Progenitor cell of endocrine pancreas (in vitro differentiated cells): ENCODE results near the gene TMEM205. TPM values are rescaled to one million over a fixed set of nuclear protein-coding genes. Genes with fewer than 3 reads are reported as not detected.

Experiments
- DNase-seq: peaks from one replicate; pipeline ENCODE4 v3.0.0; 2021; ENCODE audit warnings: low spot score; ENCODE audit not compliant: unreplicated experiment
- H3K27ac Mint-ChIP-seq: 2 replicates; pipeline ENCODE4 v1.8.0; 2021; ENCODE audit warnings: mild to moderate bottlenecking, moderate library complexity, mixed read lengths
- H3K27me3 Mint-ChIP-seq: 2 replicates; pipeline ENCODE4 v1.8.0; 2021; ENCODE audit warnings: mixed read lengths
- H3K36me3 Mint-ChIP-seq: 2 replicates; pipeline ENCODE4 v1.8.0; 2022; ENCODE audit warnings: mixed read lengths; ENCODE audit not compliant: insufficient read depth
- H3K4me1 Mint-ChIP-seq: 2 replicates; pipeline ENCODE4 v1.8.0; 2021; ENCODE audit warnings: low read depth, mixed read lengths
- H3K4me3 Mint-ChIP-seq: 2 replicates; pipeline ENCODE4 v1.8.0; 2021; ENCODE audit warnings: low read depth, mild to moderate bottlenecking, moderate library complexity, mixed read lengths
- H3K9me3 Mint-ChIP-seq: 2 replicates; pipeline ENCODE4 v1.8.0; 2021; ENCODE audit warnings: low read depth, mixed read lengths
- CTCF ChIP-seq: fragments of 200-600 bp; sonication (generic); IDR thresholded peaks from one replicate; pipeline ENCODE4 v1.5.0; 2021; ENCODE audit warnings: antibody characterized with exemption, mild to moderate bottlenecking; ENCODE audit not compliant: unreplicated experiment
- total RNA-seq: library from RNA; stranded (reverse); gene quantifications from 2 replicates; pipeline ENCODE4 v1.2.1, GENCODE V29; 2021

TMEM205 gene
- total RNA-seq, 1 donor from 2014 or later, result 51.1 TPM

- no peaks in the 10 kb centered on the region for H3K9me3 Mint-ChIP-seq
- H3K27ac Mint-ChIP-seq, result no peak overlapping the region
- H3K4me1 Mint-ChIP-seq, result peaks cover 1% of the 10 kb centered on the region
- no peak for TF ChIP-seq CTCF
- H3K36me3 Mint-ChIP-seq, result peaks cover 24% of the 10 kb centered on the region
- H3K27me3 Mint-ChIP-seq, result no peaks in the 10 kb centered on the region
- DNase-seq, result no peak
- no peak overlapping the region for H3K4me3 Mint-ChIP-seq
These were observed 13.2 kb downstream of the TMEM205 start for GRCh38 chr19:11332822-11333221.

GRCh38 chr19:11331502-11331901, 14.6 kb downstream of the TMEM205 start:
- Mint-ChIP-seq H3K36me3 (peaks cover 25% of the 10 kb centered on the region), H3K27ac (no peak overlapping the region), H3K4me3 (no peak overlapping the region), H3K27me3 (no peaks in the 10 kb centered on the region), H3K4me1 (no peaks in the 10 kb centered on the region), H3K9me3 (no peaks in the 10 kb centered on the region)
- no peak for DNase-seq
- TF ChIP-seq CTCF, result no peak

GRCh38 chr19:11330127-11330526, 15.9 kb downstream of the TMEM205 start:
- H3K9me3 Mint-ChIP-seq, result no peaks in the 10 kb centered on the region
- no peaks in the 10 kb centered on the region for H3K27me3 Mint-ChIP-seq
- no peak overlapping the region for H3K27ac Mint-ChIP-seq
- peaks cover 17% of the 10 kb centered on the region for H3K36me3 Mint-ChIP-seq
- TF ChIP-seq CTCF, result no peak
- DNase-seq, result no peak
- H3K4me3 Mint-ChIP-seq, result no peak overlapping the region
- H3K4me1 Mint-ChIP-seq, result no peaks in the 10 kb centered on the region

- peaks cover 6% of the 10 kb centered on the region for H3K36me3 Mint-ChIP-seq
- peaks cover 11% of the 10 kb centered on the region for H3K4me1 Mint-ChIP-seq
- no peaks in the 10 kb centered on the region for H3K27me3 Mint-ChIP-seq
- no peak for TF ChIP-seq CTCF
- H3K4me3 Mint-ChIP-seq, result no peak overlapping the region
- no peak for DNase-seq
- H3K27ac Mint-ChIP-seq, result no peak overlapping the region
- no peaks in the 10 kb centered on the region for H3K9me3 Mint-ChIP-seq
These were observed 20.5 kb downstream of the TMEM205 start for GRCh38 chr19:11325544-11325943.

- Mint-ChIP-seq H3K4me3 (no peak overlapping the region), H3K36me3 (peaks cover 6% of the 10 kb centered on the region), H3K27ac (no peak overlapping the region), H3K4me1 (peaks cover 11% of the 10 kb centered on the region), H3K27me3 (no peaks in the 10 kb centered on the region), H3K9me3 (no peaks in the 10 kb centered on the region)
- TF ChIP-seq CTCF, result no peak
- DNase-seq, result no peak
These were observed 21.2 kb downstream of the TMEM205 start for GRCh38 chr19:11324748-11325389.
